GM18909 (cell line): ENCODE data around the gene PCCB.
"Not testable (repeated sequence)": the region's sequence is repeated elsewhere in the genome, so short reads cannot be mapped to it uniquely, and the experiment has no call there.

Experiments used
- ATAC-seq: cut with Tn5 transposase; IDR thresholded peaks from one replicate; pipeline ENCODE4 v1.9.1; 2021; ENCODE audit warnings: mild to moderate bottlenecking; ENCODE audit not compliant: unreplicated experiment, poor library complexity

The PCCB gene

GRCh38 chr3:136311261-136311660 is 61.1 kb downstream of the PCCB start:
- ATAC-seq = no peak

- no peak for ATAC-seq
These were observed 61.8 kb downstream of the PCCB start for GRCh38 chr3:136311968-136312367.

- ATAC-seq = no peak
These were observed 76.2 kb downstream of the PCCB start for GRCh38 chr3:136326316-136326715.

- ATAC-seq = no peak
These were observed 77.5 kb downstream of the PCCB start for GRCh38 chr3:136327671-136328070.

- ATAC-seq = no peak
These were observed 79.5 kb downstream of the PCCB start for GRCh38 chr3:136329593-136329992.

- ATAC-seq = no peak
These were observed 80.8 kb downstream of the PCCB start for GRCh38 chr3:136330900-136331299.

GRCh38 chr3:136332302-136332701 is 82.2 kb downstream of the PCCB start:
- no peak for ATAC-seq

- ATAC-seq = no peak
These were observed 82.6 kb downstream of the PCCB start for GRCh38 chr3:136332776-136333175.

GRCh38 chr3:136334209-136334608 is 84.1 kb downstream of the PCCB start:
- ATAC-seq = no peak

- ATAC-seq = not testable (repeated sequence)
These were observed 84.6 kb downstream of the PCCB start for GRCh38 chr3:136334726-136335125.

GRCh38 chr3:136336329-136337100 is 86.4 kb downstream of the PCCB start:
- no peak for ATAC-seq

- no peak for ATAC-seq
These were observed 93.3 kb downstream of the PCCB start for GRCh38 chr3:136343446-136343845.

- ATAC-seq = no peak
These were observed 93.9 kb downstream of the PCCB start for GRCh38 chr3:136343873-136344555.

- no peak for ATAC-seq
These were observed 96.3 kb downstream of the PCCB start for GRCh38 chr3:136346486-136346885.

- no peak for ATAC-seq
These were observed 100.0 kb downstream of the PCCB start for GRCh38 chr3:136350132-136350531.

GRCh38 chr3:136350557-136350956 is 100.4 kb downstream of the PCCB start:
- no peak for ATAC-seq

GRCh38 chr3:136351351-136351750 is 101.2 kb downstream of the PCCB start:
- no peak for ATAC-seq

GRCh38 chr3:136351905-136352304 is 101.8 kb downstream of the PCCB start:
- no peak for ATAC-seq

- peak; percentile 61 for ATAC-seq
These were observed 103.3 kb downstream of the PCCB start for GRCh38 chr3:136353461-136353860.

GRCh38 chr3:136366289-136366688 is 116.1 kb downstream of the PCCB start:
- ATAC-seq = no peak

- not testable (repeated sequence) for ATAC-seq
These were observed 125.7 kb downstream of the PCCB start for GRCh38 chr3:136375800-136376199.

- no peak for ATAC-seq
These were observed 127.4 kb downstream of the PCCB start for GRCh38 chr3:136377508-136377907.
